Endodermal cell (in vitro differentiated cells): ENCODE results near the gene CPO. TPM values are rescaled to one million over a fixed set of nuclear protein-coding genes. Genes with fewer than 3 reads are reported as not detected.
"Not testable (repeated sequence)": the region's sequence is repeated elsewhere in the genome, so short reads cannot be mapped to it uniquely, and the experiment has no call there.

Experiments
- DNase-seq: peaks from one replicate; pipeline ENCODE4 v3.0.0-alpha.2; 2017
- H3K27ac ChIP-seq: 2 replicates; pipeline ENCODE4 v1.5.1; 2013; ENCODE audit warnings: mild to moderate bottlenecking, low read depth, low read length, moderate library complexity
- H3K27me3 ChIP-seq: 2 replicates; pipeline ENCODE4 v1.6.1; 2013; ENCODE audit warnings: mild to moderate bottlenecking, low read length, moderate library complexity; ENCODE audit not compliant: insufficient read depth, control insufficient read depth, poor library complexity, severe bottlenecking
- H3K36me3 ChIP-seq: 2 replicates; pipeline ENCODE4 v1.7.0; 2013; ENCODE audit warnings: mild to moderate bottlenecking, low read length, moderate library complexity; ENCODE audit not compliant: control insufficient read depth, insufficient read depth
- H3K4me1 ChIP-seq: one replicate; pipeline ENCODE4 v1.7.0; 2013; ENCODE audit warnings: low read length; ENCODE audit not compliant: control insufficient read depth, insufficient read depth
- H3K4me3 ChIP-seq: 2 replicates; pipeline ENCODE4 v1.5.1; 2013; ENCODE audit warnings: mild to moderate bottlenecking, low read length, moderate library complexity
- H3K9ac ChIP-seq: 2 replicates; pipeline ENCODE4 v1.6.1; 2013; ENCODE audit warnings: mild to moderate bottlenecking, low read length, moderate library complexity; ENCODE audit not compliant: poor library complexity, severe bottlenecking; ENCODE audit errors: extremely low read depth
- H3K9me3 ChIP-seq: 2 replicates; pipeline ENCODE4 v1.6.1; 2013; ENCODE audit warnings: mild to moderate bottlenecking, low read length, moderate library complexity; ENCODE audit not compliant: control insufficient read depth
- H3K27ac Mint-ChIP-seq: 2 replicates; pipeline ENCODE4 v1.8.0; 2020; ENCODE audit warnings: mixed read lengths
- H3K27me3 Mint-ChIP-seq: 2 replicates; pipeline ENCODE4 v1.8.0; 2021; ENCODE audit warnings: mild to moderate bottlenecking, mixed read lengths; ENCODE audit not compliant: insufficient read depth
- H3K36me3 Mint-ChIP-seq: 2 replicates; pipeline ENCODE4 v1.8.0; 2020; ENCODE audit warnings: low read depth, mixed read lengths
- H3K4me1 Mint-ChIP-seq: 2 replicates; pipeline ENCODE4 v1.8.0; 2020; ENCODE audit warnings: mixed read lengths
- H3K4me3 Mint-ChIP-seq: 2 replicates; pipeline ENCODE4 v1.8.0; 2020; ENCODE audit warnings: mild to moderate bottlenecking, moderate library complexity, mixed read lengths
- H3K9me3 Mint-ChIP-seq: 2 replicates; pipeline ENCODE4 v1.8.0; 2020; ENCODE audit warnings: mild to moderate bottlenecking, mixed read lengths
- WGBS, 2 experiments: methylation state at CpG; one replicate each; pipeline versions ENCODE4 v1.1.5 to v1.1.7; 2013; ENCODE audit warnings: missing lambda C conversion rate in 2 of 2, mixed read lengths in 1 of 2; ENCODE audit not compliant: insufficient coverage in 1 of 2, insufficient read length in 1 of 2; 5-methylcytosine and 5-hydroxymethylcytosine counted together
- total RNA-seq, 2 donors: library from RNA; stranded (reverse); fragmentation: NEBNext Ultra II Directional in 1 of 2; extraction: Animal tissue kit (Norgen Biotek cat#: 25700) in 1 of 2; gene quantifications; 2 replicates in 1 of 2; 3 replicates in 1 of 2; pipeline ENCODE4 v1.2.1, GENCODE V29; 2021
- TF ChIP-seq, protein P1 (sequence below): fragments of 200-600 bp; sonication (generic); conservative IDR thresholded peaks from 2 replicates; pipeline ENCODE4 v1.5.0; 2021; ENCODE audit warnings: antibody characterized with exemption, mild to moderate bottlenecking

The CPO gene
- total RNA-seq, 2 donors from 2014 or later: 0.95 to 1.0 TPM

DNA sequence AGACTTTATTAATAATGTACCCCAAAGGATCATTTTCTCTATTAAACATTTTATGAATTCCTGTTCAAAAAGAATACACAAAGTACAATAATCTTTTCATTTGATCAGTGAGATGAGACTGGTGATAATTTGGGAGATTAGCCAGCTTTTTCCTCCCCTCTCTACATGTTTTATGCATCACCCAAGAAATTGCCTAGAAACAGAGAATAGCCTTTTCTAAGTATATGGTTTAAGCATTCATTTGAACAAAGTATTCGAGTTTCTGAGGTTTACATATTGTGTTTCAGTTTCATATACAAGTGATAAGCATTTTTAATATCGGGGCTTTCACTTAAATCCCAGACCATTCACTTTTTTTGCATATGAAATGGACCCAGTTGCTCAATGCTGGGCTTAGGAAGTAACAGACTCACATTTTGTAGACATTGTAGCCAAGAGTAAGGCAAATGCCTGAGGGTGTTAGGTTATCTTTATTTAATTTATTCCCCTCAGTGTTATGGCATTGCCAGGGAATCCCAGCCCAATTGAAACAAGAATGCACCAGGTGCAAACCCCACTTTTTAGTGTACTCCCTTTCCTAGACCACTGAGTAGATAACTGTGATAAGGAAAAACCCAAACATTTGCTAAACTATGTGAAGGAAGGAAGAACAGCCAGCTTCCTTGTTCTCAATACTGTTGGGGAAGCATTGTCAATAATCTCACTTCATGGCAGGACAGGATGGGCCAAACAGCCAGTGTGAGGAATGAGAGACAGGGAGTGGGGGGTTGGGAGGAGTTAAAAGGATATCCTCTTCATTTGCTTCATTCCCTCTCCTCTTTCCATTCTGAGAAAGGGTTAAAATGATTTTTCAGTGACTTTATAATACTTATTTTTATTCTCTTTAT, 3.5 kb downstream of the CPO start:
- H3K4me1 Mint-ChIP-seq: peaks cover 9% of the 10 kb centered on the region
- H3K27ac Mint-ChIP-seq: no peak overlapping the region
- no peak for DNase-seq
- Histone ChIP-seq H3K27me3 (no peaks in the 10 kb centered on the region), H3K27ac (no peak overlapping the region), H3K9me3 (peaks cover 19% of the 10 kb centered on the region), H3K4me3 (no peak overlapping the region), H3K4me1 (no peaks in the 10 kb centered on the region), H3K9ac (no peak overlapping the region), H3K36me3 (no peaks in the 10 kb centered on the region)
- H3K9me3 Mint-ChIP-seq: peaks cover 19% of the 10 kb centered on the region
- peaks cover 2% of the 10 kb centered on the region for H3K36me3 Mint-ChIP-seq
- H3K27me3 Mint-ChIP-seq: no peaks in the 10 kb centered on the region
- H3K4me3 Mint-ChIP-seq: no peak overlapping the region
- WGBS, 2 experiments: 55 to 65% methylated on average over 2 of the region's 2 CpGs
- TF ChIP-seq, protein P1, sequence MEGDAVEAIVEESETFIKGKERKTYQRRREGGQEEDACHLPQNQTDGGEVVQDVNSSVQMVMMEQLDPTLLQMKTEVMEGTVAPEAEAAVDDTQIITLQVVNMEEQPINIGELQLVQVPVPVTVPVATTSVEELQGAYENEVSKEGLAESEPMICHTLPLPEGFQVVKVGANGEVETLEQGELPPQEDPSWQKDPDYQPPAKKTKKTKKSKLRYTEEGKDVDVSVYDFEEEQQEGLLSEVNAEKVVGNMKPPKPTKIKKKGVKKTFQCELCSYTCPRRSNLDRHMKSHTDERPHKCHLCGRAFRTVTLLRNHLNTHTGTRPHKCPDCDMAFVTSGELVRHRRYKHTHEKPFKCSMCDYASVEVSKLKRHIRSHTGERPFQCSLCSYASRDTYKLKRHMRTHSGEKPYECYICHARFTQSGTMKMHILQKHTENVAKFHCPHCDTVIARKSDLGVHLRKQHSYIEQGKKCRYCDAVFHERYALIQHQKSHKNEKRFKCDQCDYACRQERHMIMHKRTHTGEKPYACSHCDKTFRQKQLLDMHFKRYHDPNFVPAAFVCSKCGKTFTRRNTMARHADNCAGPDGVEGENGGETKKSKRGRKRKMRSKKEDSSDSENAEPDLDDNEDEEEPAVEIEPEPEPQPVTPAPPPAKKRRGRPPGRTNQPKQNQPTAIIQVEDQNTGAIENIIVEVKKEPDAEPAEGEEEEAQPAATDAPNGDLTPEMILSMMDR: no peak

DNA sequence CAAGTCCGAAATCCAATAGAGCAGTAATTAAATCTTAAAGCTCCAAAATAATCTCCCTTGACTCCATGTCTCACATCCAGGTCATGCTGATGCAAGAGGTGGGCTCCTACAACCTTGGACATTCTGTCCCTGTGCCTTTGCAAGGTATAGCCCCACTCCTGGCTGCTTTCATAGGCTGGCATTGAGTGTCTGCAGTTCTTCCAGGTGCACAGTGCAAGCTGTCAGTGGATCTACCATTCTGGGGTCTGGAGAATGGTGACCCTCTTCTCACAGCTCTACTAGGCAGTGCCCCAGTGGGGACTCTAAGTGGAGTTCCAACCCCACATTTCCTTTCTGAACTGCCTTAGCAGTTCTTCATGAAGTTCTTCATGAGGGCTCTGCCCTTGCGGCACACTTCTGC, 14.1 kb downstream of the CPO start:
- H3K4me1 ChIP-seq, H3K27ac Mint-ChIP-seq, H3K27me3 ChIP-seq, H3K27me3 Mint-ChIP-seq, H3K4me3 Mint-ChIP-seq, H3K9ac ChIP-seq, H3K27ac ChIP-seq, H3K36me3 ChIP-seq, DNase-seq: not testable (repeated sequence)
- Histone ChIP-seq H3K4me3 (peak overlapping the region; percentile 70), H3K9me3 (peaks cover 52% of the 10 kb centered on the region)
- 80 to 90% methylated on average over 1 to 2 of the region's 2 CpGs for WGBS, 2 experiments
- H3K4me1 Mint-ChIP-seq: peaks cover 16% of the 10 kb centered on the region
- H3K9me3 Mint-ChIP-seq: peaks cover 59% of the 10 kb centered on the region
- H3K36me3 Mint-ChIP-seq: peaks cover 18% of the 10 kb centered on the region

DNA sequence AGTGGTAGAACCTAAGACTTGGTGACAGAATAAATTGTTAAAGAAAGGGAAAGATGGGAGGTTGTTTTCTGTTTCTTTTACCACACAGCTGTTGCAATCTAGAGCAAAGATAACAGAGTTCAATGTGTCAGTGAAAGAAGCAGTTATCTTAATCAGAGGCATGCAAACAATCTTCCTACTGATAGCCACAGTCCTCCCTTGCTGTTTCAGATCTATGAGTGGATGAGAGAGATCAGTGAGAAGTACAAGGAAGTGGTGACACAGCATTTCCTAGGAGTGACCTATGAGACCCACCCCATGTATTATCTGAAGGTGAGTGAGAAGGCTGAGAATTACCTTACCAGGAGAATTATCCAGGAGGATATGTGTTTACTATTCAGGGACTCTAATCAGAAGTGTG, 15.9 kb downstream of the CPO start:
- peaks cover 12% of the 10 kb centered on the region for H3K36me3 Mint-ChIP-seq
- H3K27ac ChIP-seq: no peak overlapping the region
- H3K4me1 ChIP-seq: no peaks in the 10 kb centered on the region
- peaks cover 16% of the 10 kb centered on the region for H3K4me1 Mint-ChIP-seq
- H3K9me3 ChIP-seq: peaks cover 43% of the 10 kb centered on the region
- DNase-seq: no peak
- H3K9ac ChIP-seq: no peak overlapping the region
- no peaks in the 10 kb centered on the region for H3K27me3 Mint-ChIP-seq
- H3K27me3 ChIP-seq: no peaks in the 10 kb centered on the region
- H3K9me3 Mint-ChIP-seq: peaks cover 49% of the 10 kb centered on the region
- no peak overlapping the region for H3K4me3 ChIP-seq
- H3K4me3 Mint-ChIP-seq: no peak overlapping the region
- H3K36me3 ChIP-seq: no peaks in the 10 kb centered on the region
- peak overlapping the region; percentile 4 for H3K27ac Mint-ChIP-seq
- TF ChIP-seq, protein P1: no peak
